ENCODE data around the gene KNOP1. TPM values are rescaled to one million over a fixed set of nuclear protein-coding genes. Genes with fewer than 3 reads are reported as not detected.
"Not testable (repeated sequence)": the region's sequence is repeated elsewhere in the genome, so short reads cannot be mapped to it uniquely, and the experiment has no call there.

The KNOP1 gene
- total RNA-seq, 2 experiments from 2014 or later, result 27.8 to 28.6 TPM

DNA sequence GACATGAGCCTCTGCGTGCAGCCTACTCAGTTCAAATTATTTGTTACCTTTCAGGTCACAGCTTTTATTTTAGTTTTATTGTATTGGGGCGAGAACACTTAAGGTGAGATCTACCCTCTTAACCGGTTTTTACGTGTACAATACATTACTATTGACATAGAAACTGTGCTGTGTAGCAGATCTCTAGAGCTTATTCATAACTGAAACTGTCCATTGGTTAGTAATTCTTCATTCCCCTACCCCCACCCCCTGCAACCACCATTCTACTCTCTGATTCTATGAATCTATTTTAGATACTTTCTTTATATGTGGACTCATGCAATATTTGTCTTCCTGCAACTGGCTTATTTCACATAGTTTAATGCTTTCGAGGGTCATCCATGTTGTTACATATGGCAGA is 43.5 kb downstream of the KNOP1 start:
- ATAC-seq (no peak), DNase-seq (no peak)
- intact Hi-C loops (cut with micrococcal nuclease), result no loop called here
- Mint-ChIP-seq H3K27ac (no peak overlapping the region), H3K4me1 (ENCODE audit: low read depth) (no peaks in the 10 kb centered on the region), H3K27me3 (no peaks in the 10 kb centered on the region), H3K36me3 (ENCODE audit: low read depth) (peaks cover 17% of the 10 kb centered on the region), H3K4me3 (no peak overlapping the region), H3K9me3 (no peaks in the 10 kb centered on the region)
- ChIA-PET CTCF (interaction anchor here (1.5 to 1.8 kb wide), 2 partner anchors 13 to 212 kb away, joined by 3 to 6 read pairs; no protein-coding TSS in a partner anchor), POLR2A (no interaction called here)
- TF ChIP-seq, protein P1, sequence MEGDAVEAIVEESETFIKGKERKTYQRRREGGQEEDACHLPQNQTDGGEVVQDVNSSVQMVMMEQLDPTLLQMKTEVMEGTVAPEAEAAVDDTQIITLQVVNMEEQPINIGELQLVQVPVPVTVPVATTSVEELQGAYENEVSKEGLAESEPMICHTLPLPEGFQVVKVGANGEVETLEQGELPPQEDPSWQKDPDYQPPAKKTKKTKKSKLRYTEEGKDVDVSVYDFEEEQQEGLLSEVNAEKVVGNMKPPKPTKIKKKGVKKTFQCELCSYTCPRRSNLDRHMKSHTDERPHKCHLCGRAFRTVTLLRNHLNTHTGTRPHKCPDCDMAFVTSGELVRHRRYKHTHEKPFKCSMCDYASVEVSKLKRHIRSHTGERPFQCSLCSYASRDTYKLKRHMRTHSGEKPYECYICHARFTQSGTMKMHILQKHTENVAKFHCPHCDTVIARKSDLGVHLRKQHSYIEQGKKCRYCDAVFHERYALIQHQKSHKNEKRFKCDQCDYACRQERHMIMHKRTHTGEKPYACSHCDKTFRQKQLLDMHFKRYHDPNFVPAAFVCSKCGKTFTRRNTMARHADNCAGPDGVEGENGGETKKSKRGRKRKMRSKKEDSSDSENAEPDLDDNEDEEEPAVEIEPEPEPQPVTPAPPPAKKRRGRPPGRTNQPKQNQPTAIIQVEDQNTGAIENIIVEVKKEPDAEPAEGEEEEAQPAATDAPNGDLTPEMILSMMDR (IDR thresholded peaks at IDR 0.05), result no peak

DNA sequence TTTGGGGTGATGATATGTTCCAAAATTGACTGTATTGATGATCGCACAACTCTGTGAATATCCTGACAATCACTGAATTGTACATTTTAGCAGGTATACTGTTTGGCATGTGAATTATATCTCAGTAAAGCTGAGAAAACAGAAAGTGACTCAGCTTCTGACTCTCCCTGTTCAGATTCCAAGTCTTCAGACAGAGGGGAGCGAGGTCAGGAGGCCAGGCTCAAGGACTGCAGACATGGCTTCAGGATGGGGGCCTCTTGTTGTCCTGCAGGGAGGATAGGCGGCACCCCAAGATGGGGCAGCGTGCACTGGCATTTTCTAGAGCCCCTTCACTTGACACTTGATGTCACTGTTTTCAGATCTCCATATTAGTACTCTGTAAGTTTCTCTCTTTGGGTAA is 45.6 kb downstream of the KNOP1 start:
- intact Hi-C loops (cut with micrococcal nuclease), result no loop called here
- CTCF ChIA-PET, result interaction anchor here (1.4 kb wide), 1 partner anchor 10 kb away, joined by 3 read pairs; no protein-coding TSS in a partner anchor
- no peaks in the 10 kb centered on the region for H3K27me3 Mint-ChIP-seq
- DNase-seq (no peak), ATAC-seq (no peak)
- no peak overlapping the region for H3K27ac Mint-ChIP-seq
- H3K36me3 Mint-ChIP-seq (ENCODE audit: low read depth), result peaks cover 17% of the 10 kb centered on the region
- no peak overlapping the region for H3K4me3 Mint-ChIP-seq
- TF ChIP-seq, protein P1 (IDR thresholded peaks at IDR 0.05), result no peak
- POLR2A ChIA-PET, result interaction anchor here (0.9 to 1.2 kb wide), 3 partner anchors 9 to 31 kb away, joined by 3 to 5 read pairs (median 4); no protein-coding TSS in a partner anchor
- no peaks in the 10 kb centered on the region for H3K9me3 Mint-ChIP-seq
- no peaks in the 10 kb centered on the region for H3K4me1 Mint-ChIP-seq (ENCODE audit: low read depth)

DNA sequence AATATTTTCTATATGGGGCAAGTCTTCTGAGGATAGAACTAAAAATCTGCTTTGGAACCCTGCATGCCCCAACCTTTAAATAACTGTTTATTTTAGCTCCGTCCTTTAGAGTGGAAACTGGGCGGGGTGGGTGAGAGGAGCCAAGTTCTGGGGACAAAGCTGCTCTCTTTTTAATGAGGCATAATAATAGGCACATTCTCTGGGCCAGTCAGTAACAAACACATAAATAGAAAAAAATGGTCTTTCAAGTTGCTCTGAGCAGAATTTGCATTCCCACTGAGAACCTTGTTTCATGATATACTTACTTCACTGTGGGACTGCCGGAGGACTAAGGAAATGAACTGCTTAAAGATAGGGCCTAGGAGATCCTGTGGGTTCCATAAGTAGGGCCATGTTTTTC is 51.5 kb downstream of the KNOP1 start:
- Mint-ChIP-seq H3K4me3 (no peak overlapping the region), H3K36me3 (ENCODE audit: low read depth) (peaks cover 22% of the 10 kb centered on the region), H3K27ac (no peak overlapping the region), H3K27me3 (no peaks in the 10 kb centered on the region), H3K4me1 (ENCODE audit: low read depth) (no peaks in the 10 kb centered on the region), H3K9me3 (peaks cover 3% of the 10 kb centered on the region)
- ATAC-seq, result no peak
- DNase-seq, result no peak
- ChIA-PET CTCF (no interaction called here), POLR2A (no interaction called here)
- intact Hi-C loops (cut with micrococcal nuclease), result no loop called here
- TF ChIP-seq, protein P1 (IDR thresholded peaks at IDR 0.05), result no peak

DNA sequence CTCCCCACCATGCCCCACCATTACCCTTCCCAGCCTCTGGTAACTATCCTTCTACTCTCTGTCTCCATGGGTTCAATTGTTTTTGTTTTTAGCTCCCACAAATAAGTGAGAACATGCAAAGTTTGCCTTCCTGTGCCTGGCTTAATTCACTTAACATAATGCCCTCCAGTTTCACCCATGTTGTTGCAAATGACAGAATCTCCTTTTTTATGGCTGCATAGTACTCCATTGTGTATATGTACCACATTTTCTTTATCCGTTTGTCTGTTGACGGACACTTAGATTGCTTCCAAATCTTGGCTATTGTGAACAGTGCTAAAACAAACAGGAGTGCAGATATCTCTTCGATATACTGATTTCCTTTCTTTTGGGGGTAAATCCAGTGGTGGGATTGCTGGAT is 52.7 kb downstream of the KNOP1 start:
- H3K27me3 Mint-ChIP-seq; H3K27ac Mint-ChIP-seq; H3K4me3 Mint-ChIP-seq; CTCF ChIA-PET; intact Hi-C loops (cut with micrococcal nuclease); POLR2A ChIA-PET; H3K4me1 Mint-ChIP-seq (ENCODE audit: low read depth); H3K9me3 Mint-ChIP-seq; DNase-seq; ATAC-seq: not testable (repeated sequence)
- H3K36me3 Mint-ChIP-seq (ENCODE audit: low read depth), result peaks cover 27% of the 10 kb centered on the region

DNA sequence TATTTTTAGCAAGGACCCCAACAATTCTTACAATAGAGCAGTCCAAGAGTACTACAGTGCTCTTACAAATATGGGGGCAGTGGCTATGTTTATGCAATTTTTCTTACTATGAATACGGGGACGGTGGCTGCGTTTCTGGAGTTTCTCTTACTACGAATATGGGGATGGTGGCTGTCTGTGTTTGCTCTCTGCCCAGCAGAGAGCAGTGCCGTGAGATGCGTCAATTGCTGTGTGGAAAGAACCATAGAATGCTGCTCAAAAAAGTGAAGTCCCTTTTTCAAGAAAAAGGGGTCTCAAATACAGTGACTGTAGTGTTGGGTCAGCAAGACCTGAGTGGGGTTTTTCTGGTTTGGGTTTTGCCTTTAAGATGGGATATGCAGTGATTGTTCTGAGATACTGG is 53.9 kb downstream of the KNOP1 start:
- ChIA-PET CTCF (no interaction called here), POLR2A (interaction anchor here (1.4 kb wide), 1 partner anchor 9 kb away, joined by 5 read pairs; no protein-coding TSS in a partner anchor)
- Mint-ChIP-seq H3K27me3 (no peaks in the 10 kb centered on the region), H3K27ac (no peak overlapping the region), H3K4me1 (ENCODE audit: low read depth) (peaks cover 5% of the 10 kb centered on the region), H3K36me3 (ENCODE audit: low read depth) (peaks cover 29% of the 10 kb centered on the region), H3K4me3 (no peak overlapping the region), H3K9me3 (peaks cover 3% of the 10 kb centered on the region)
- DNase-seq (no peak), ATAC-seq (no peak)
- TF ChIP-seq, protein P1 (IDR thresholded peaks at IDR 0.05), result no peak
- intact Hi-C loops (cut with micrococcal nuclease), result no loop called here
